GM21390 (cell line): Measurements from ENCODE around the gene ABITRAM.

ENCODE experiments used
- ATAC-seq: cut with Tn5 transposase; IDR thresholded peaks from one replicate; pipeline ENCODE4 v1.9.1; 2021; ENCODE audit not compliant: unreplicated experiment

Gene ABITRAM

DNA sequence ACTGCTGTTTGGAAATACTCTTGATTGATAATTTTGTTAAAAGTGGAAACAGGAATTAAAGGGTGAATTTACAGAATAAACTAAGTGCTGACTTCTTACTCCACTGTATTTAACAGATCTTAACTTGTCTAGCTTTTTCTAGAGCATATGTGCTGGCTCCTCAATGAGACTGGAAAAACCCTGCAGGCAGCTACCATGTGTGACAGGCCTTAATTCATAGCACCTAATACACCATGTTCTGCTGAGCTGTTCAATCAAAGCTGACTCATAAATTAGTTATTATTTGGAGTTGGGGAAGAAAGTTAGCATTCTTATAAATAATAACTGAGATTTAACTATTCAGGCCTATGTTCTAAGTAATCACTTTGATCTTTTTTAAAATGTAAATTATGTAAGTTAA, 49.7 kb downstream of the ABITRAM start:
- no peak for ATAC-seq
